Mesodermal cell (in vitro differentiated cells): ENCODE results near the gene ALDH3B2.

Source experiments
- H3K27ac ChIP-seq: 2 replicates; pipeline ENCODE4 v1.7.0; 2013; ENCODE audit warnings: mild to moderate bottlenecking, low read depth, low read length, moderate library complexity; ENCODE audit not compliant: severe bottlenecking
- H3K36me3 ChIP-seq: 2 replicates; pipeline ENCODE4 v1.7.1; 2013; ENCODE audit warnings: mild to moderate bottlenecking, low read length, moderate library complexity; ENCODE audit not compliant: control insufficient read depth, insufficient read depth
- H3K4me1 ChIP-seq: one replicate; pipeline ENCODE4 v1.7.1; 2013; ENCODE audit warnings: mild to moderate bottlenecking, low read length; ENCODE audit not compliant: insufficient read depth, control insufficient read depth, poor library complexity, severe bottlenecking
- H3K4me3 ChIP-seq: 2 replicates; pipeline ENCODE4 v1.7.0; 2013; ENCODE audit warnings: low read length, control low read depth, mild to moderate bottlenecking; ENCODE audit not compliant: insufficient read depth, poor library complexity, severe bottlenecking; ENCODE audit errors: extremely low read depth
- H3K9me3 ChIP-seq: 2 replicates; pipeline ENCODE4 v1.7.1; 2013; ENCODE audit warnings: mild to moderate bottlenecking, low read length, moderate library complexity; ENCODE audit not compliant: control insufficient read depth
- WGBS, 2 experiments: methylation state at CpG; one replicate each; pipeline ENCODE4 v1.1.5; 2013; ENCODE audit warnings: missing lambda C conversion rate in 2 of 2; ENCODE audit not compliant: insufficient coverage in 2 of 2; 5-methylcytosine and 5-hydroxymethylcytosine counted together

The ALDH3B2 gene

DNA sequence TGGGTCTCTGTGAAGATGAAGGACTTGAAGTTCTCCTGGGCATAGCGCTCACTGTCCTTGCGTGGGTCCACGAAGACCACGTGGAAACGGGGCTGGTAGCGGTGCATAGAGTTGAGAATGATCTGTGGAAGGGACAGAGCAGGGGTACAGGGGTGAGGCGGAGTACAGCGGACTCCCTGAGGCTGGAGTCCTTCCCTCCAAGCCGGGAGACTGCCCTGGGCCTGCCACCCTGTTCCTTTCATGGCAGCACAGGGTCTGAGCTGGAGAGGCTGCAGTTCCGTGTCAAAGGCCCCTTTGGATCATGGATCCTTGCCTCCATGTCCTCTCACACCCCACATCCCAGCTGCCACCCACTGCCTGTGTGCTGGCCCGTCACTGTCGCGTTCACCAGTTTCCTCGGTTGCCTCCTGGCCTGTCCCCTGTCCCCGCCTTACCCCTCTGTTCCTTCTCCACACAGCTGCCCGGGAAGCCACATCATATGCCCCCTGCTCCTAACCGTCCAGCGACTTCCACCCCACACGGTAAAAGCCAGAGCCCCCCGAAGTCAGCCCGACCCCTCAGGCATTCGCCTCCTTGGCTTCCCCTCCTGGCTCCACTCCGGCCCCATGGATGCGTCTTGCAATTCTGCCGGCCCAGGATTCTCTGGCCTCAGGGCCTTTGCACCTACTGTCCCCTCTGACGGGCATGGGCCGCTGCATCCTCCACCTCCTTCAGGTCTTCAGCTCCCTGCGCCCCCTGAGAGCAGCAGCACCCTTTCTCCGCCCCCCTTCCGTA is 41.3 kb downstream of the ALDH3B2 start:
- WGBS, 2 experiments, result 92 to 93% methylated on average over 28 to 30 of the region's 30 CpGs
- no peak overlapping the region for H3K4me3 ChIP-seq
- H3K9me3 ChIP-seq, result no peaks in the 10 kb centered on the region
- peaks cover 6% of the 10 kb centered on the region for H3K4me1 ChIP-seq
- H3K27ac ChIP-seq, result no peak overlapping the region
- no peaks in the 10 kb centered on the region for H3K36me3 ChIP-seq

DNA sequence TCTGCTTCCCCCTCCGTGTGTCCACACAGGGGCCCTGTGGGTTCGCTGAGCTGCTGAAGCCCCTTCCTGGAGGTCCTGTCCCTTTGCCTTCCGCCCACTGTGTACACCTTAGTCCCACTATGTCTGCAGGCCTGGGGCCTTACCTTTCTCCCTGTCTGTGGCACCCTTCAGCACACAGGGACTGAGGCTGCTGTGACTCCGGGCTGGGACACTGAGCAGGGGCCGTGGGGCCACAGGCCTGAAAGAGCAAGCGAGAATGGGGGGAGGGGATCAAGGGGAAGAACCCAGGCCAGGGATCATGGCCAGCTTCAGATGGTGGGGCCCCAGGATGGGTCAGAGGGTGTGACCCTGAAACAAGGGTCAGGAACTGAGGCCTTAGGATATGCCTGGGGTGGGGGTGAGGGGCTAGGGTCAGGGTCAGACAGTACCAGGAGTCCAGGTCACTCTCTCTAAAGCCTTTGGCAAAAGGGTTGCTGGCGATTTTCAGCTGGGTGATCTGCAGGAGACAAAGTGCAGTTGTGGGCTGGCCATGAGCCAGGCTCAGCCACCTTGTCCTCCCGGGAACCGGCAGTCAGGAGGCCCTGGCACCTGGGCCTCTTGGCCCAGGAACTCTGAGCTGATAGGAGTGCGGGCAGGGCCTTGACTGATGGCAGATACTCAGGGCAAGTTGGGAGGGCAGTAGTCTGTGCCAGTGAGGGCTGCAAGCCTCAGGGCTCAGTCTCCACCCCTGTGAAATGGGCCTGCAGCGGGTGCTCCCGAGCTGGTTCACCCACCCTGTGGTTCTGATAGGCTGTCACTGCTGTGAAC is 42.0 kb downstream of the ALDH3B2 start:
- Histone ChIP-seq H3K4me1 (peaks cover 6% of the 10 kb centered on the region), H3K27ac (no peak overlapping the region)

DNA sequence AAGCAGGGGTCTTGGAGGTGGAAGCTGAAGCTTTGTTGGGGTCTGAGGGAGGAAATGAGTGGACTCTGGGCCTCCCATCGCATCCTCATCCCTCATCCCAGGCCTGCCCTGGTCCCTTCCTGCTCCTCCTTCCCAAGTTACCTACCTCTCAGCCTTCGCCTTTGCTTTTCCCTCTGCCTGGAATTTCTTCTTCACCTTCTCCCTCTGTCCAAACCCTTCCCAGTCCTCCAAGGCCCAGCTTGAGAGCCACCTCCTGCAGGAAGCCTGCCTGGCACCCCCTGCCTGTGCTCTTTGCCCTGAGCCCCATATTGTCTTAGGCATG is 42.6 kb downstream of the ALDH3B2 start:
- Histone ChIP-seq H3K4me3 (no peak overlapping the region), H3K36me3 (no peaks in the 10 kb centered on the region), H3K9me3 (no peaks in the 10 kb centered on the region), H3K27ac (no peak overlapping the region), H3K4me1 (peaks cover 6% of the 10 kb centered on the region)
- 100% methylated on average over 1 of the region's 2 CpGs for WGBS, 2 experiments

More for the DNA sequence above, 42.0 kb downstream of the ALDH3B2 start:
- 86 to 88% methylated on average over 7 to 12 of the region's 12 CpGs for WGBS, 2 experiments
- no peaks in the 10 kb centered on the region for H3K36me3 ChIP-seq
- no peaks in the 10 kb centered on the region for H3K9me3 ChIP-seq
- no peak overlapping the region for H3K4me3 ChIP-seq

DNA sequence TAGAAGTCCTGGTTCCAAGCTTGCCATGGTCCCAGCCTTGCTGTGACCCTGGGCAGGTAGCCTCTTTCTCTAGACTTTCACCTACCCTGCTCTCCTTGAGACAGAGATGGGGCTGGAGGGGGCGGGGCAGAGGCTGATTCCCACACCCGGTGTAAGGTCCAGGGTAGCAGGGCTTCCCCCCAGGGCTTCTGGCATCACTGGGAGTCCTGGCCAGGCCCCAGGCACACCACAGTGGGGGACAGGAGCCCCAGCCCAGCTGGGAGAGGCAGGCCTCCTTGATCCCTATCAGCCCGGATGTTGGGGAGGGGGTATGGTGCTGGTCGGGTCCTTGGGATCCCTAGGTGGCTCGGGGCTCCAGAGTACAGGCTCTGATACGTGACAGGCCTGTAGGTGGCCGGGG is 43.0 kb downstream of the ALDH3B2 start:
- 72 to 77% methylated on average over 4 to 7 of the region's 7 CpGs for WGBS, 2 experiments
- Histone ChIP-seq H3K9me3 (no peaks in the 10 kb centered on the region), H3K36me3 (no peaks in the 10 kb centered on the region), H3K27ac (no peak overlapping the region), H3K4me1 (peaks cover 6% of the 10 kb centered on the region), H3K4me3 (no peak overlapping the region)

DNA sequence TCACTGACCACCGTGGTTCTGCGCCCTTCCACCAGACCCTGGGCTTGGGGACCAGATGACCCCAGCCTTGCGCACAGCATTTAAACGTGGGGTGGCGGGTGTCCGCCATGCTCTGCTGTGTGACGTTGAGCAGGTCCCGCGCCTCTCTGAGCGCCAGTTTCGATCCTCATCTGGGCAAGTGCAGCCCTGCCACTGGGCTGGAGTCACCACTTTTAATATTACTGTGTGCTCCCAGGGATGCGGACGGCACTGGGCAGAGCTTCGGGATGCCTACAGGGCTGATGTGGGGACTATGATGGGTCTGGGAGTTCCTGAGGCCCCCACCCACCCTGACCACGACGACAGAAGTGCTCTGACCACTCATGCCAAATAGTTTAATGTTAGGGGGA is 43.5 kb downstream of the ALDH3B2 start:
- Histone ChIP-seq H3K4me1 (peaks cover 6% of the 10 kb centered on the region), H3K4me3 (peak overlapping the region; percentile 54), H3K36me3 (no peaks in the 10 kb centered on the region), H3K9me3 (no peaks in the 10 kb centered on the region), H3K27ac (peak overlapping the region; percentile 79)
- WGBS, 2 experiments, result 62 to 64% methylated on average over 11 to 14 of the region's 16 CpGs

DNA sequence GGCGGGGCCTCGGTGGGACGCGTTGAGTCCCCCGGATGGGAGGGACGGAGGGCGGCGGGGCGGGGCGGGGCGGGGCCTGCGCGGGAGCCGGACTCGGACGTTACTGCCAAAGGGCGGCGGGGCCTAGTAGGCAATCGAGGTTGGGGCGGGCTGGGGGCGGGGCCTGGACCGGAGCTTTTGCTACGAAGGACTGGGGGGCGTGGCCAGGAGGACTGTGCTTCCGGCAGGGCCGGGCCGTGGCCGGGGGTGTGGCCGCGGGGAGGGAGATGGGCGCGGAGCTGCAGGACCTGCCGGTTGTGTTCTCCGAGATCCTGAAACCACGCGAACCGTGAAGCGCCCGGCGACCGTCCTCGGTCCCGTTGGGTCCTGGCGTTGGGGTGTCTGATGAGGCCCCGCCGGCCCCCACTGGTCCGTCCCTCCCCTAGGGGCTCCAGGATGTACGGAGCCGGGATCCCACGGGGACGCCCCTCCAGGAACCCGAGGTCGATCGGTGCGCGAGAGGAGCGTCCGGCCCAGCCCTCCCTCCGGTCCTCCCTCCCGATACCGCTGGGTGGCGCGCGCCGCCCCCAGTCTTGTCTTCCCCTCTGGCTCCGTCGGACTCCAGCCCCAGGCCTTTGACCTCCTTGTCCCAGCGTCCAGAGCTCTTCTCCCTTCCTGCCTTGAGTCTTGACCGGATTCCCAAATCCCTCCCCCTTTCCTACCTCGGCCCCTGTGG is 44.0 kb downstream of the ALDH3B2 start:
- 1% methylated on average over 45 to 53 of the region's 70 CpGs for WGBS, 2 experiments
- peak overlapping the region; percentile 54 for H3K4me3 ChIP-seq
- peaks cover 6% of the 10 kb centered on the region for H3K4me1 ChIP-seq
- no peaks in the 10 kb centered on the region for H3K36me3 ChIP-seq
- H3K27ac ChIP-seq, result peak overlapping the region; percentile 79
- no peaks in the 10 kb centered on the region for H3K9me3 ChIP-seq

DNA sequence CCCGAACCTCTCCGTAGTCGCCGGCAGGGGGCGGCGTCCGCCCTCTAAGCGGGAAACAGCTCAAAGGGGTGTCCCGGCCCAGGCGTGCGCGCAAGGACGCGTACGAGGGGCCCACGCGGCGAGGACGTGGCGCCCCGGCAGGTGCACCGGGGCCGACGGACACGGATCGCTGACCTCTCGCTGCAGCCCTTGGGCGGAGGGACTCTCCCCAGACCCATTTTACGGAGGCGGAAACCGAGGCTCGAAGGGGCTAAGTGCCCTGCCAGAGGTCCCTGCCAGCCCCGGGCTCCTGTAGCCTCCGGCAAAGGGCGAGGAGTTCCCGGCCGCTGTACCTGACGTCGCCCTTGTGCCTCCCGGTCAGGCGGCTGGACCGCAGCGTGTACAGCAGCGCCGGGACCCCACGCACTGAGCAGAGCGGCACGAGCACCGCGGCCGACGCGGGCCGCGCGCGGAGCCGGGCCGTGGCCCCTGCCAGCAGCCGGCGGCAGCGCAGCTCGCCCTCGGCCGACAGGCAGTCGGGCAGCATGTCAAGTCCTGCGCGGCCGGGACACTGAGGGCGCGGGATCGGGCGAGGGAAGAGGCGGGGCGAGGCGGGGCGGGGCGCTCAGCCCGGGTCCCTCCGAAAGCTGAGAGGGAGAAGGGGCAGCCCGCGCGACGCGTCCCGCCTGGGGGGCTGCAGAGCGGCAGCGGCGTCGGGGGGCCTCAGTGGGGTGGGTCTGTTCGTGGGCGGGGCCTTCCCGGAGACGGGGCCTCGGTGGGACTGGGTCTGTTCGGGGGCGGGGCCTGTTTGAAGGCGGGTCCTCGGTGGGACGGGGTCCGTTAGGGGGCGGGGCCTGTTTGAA is 44.8 kb downstream of the ALDH3B2 start, which contains the start of gene NUDT8:
TSS of gene NUDT8 (minus strand) at position 552 of the 842 bp plus-strand sequence. CDS start at position 526, 26 bp downstream.
- WGBS, 2 experiments, result 0 to 1% methylated on average over 48 to 70 of the region's 102 CpGs
- H3K27ac ChIP-seq, result peak within 1 kb of the TSS; percentile 79

DNA sequence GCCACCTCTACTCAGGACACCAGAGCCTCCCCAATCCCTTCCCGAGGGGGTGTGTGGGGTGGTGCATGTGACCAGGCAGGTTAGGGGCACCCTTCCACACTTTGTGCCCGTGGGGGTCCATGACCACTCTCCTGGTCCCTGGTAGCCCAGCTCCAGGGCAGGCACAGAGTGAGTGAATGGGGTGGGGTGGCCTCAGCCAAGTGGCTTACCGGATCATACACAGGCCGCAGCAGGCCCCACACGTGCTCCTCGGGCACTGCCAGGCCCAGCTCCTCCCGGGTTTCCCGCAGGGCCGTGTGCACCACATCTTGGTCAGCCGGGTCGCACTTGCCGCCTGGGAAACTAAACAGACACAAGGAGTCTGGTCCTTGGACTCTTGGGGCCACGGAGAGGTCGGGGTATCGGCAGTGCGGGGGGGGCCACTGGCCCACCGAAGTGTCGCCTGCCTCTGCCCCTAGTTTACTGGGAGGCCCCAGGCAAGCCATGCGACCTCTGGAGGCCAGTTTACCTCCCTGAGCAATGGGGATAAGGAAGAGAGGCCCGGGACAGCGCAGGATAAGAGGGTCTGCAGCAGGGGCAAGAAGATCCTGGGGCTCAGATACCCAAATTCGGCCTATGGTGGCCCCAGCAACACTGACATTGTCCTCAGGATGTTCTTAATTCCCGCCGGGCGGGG is 45.6 kb downstream of the ALDH3B2 start:
- WGBS, 2 experiments, result 55 to 59% methylated on average over 17 to 21 of the region's 25 CpGs
- H3K4me1 ChIP-seq, result peaks cover 6% of the 10 kb centered on the region
- peak overlapping the region; percentile 54 for H3K4me3 ChIP-seq
- no peak overlapping the region for H3K27ac ChIP-seq
- H3K36me3 ChIP-seq, result no peaks in the 10 kb centered on the region
- H3K9me3 ChIP-seq, result no peaks in the 10 kb centered on the region

More for the DNA sequence above, 44.8 kb downstream of the ALDH3B2 start, which contains the start of gene NUDT8:
- Histone ChIP-seq H3K9me3 (no peaks in the 10 kb centered on the region), H3K36me3 (no peaks in the 10 kb centered on the region), H3K4me1 (peaks cover 6% of the 10 kb centered on the region), H3K4me3 (peak within 1 kb of the TSS; percentile 54)

DNA sequence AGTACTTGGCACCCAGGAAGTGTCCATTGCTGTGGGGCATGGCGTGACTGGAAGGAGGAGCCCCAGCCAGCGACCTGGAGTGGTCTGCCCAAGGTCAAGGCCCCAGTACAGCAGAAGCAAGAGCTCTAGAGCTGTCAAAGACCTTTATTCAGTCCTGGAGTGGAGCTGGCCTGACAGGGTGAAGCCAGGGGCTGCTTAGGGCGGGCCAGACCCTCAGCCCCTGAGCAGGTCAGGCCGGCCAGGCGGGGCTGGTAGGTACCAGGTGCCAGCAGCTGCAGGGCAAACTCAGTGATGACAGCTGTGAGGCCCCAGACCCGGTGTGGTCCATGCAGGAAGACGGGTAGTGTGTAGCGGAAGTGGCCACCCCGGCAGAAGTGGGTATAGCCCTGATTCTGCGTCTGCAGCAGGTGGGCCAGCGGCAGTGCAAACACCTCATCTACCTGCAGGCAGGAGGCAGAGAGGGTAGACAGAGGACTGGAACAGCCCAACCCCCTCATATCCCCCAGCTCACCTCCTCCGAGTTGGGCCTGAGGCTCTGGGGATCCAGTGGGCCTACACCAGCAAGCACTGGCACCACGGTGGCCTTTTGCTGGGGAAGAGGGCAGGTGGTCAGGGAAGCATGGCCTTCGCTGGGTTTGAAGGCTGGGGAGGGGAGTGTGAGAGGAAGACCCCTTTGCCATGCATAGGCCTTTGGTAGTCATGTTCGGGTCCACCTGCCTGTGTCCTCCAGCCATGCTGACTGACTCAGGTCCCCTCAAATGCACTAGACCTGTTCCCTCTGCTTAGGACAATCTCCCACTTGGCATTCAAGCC is 46.4 kb downstream of the ALDH3B2 start:
- H3K4me1 ChIP-seq, result peaks cover 6% of the 10 kb centered on the region
- 91% methylated on average over 12 to 13 of the region's 15 CpGs for WGBS, 2 experiments
- H3K4me3 ChIP-seq, result no peak overlapping the region
- no peaks in the 10 kb centered on the region for H3K36me3 ChIP-seq
- H3K27ac ChIP-seq, result no peak overlapping the region
- H3K9me3 ChIP-seq, result no peaks in the 10 kb centered on the region
